HepG2 (cell line): Measurements from ENCODE around the gene MAP2K3. TPM values are rescaled to one million over a fixed set of nuclear protein-coding genes. Genes with fewer than 3 reads are reported as not detected.
A peak's percentile ranks its signal among the peaks of the same experiment; 100 is the strongest.

Source experiments
- AGO1 ChIP-seq: fragments of 200-400 bp; formaldehyde crosslinking; IDR thresholded peaks from 2 replicates; pipeline ENCODE4 v1.6.1; 2017; ENCODE audit warnings: mild to moderate bottlenecking, low read depth, low read length, moderate library complexity; ENCODE audit not compliant: poor library complexity, severe bottlenecking
- ARHGAP35 ChIP-seq: sonication (generic); formaldehyde crosslinking; IDR thresholded peaks from 2 replicates; pipeline ENCODE4 v1.9.0; 2022; ENCODE audit warnings: mild to moderate bottlenecking, inconsistent platforms, moderate library complexity, missing genetic modification reagents, borderline replicate concordance
- CENPT ChIP-seq: sonication (generic); formaldehyde crosslinking; IDR thresholded peaks from 2 replicates; pipeline ENCODE4 v1.8.0; 2022; ENCODE audit warnings: low read depth, mild to moderate bottlenecking, moderate library complexity, missing genetic modification reagents
- CREM ChIP-seq, 2 experiments: sonication (generic) in 1 of 2; formaldehyde crosslinking in 1 of 2; IDR thresholded peaks; 2 replicates each; pipeline versions ENCODE4 v1.4.0 to v1.6.1; 2016 to 2020; ENCODE audit warnings: antibody characterized with exemption in 1 of 2, mild to moderate bottlenecking in 1 of 2, missing genetic modification reagents in 1 of 2
- EEA1 ChIP-seq: sonication (generic); formaldehyde crosslinking; IDR thresholded peaks from 2 replicates; pipeline ENCODE4 v1.5.1; 2020; ENCODE audit warnings: mild to moderate bottlenecking, missing genetic modification reagents, borderline replicate concordance
- GATA4 ChIP-seq: sonication (generic); IDR thresholded peaks from 2 replicates; pipeline ENCODE4 v1.6.1; 2016; ENCODE audit warnings: antibody characterized with exemption, low read depth, borderline replicate concordance
- MATR3 ChIP-seq: sonication (generic); formaldehyde crosslinking; IDR thresholded peaks from 2 replicates; pipeline ENCODE4 v1.4.0; 2020; ENCODE audit warnings: missing genetic modification reagents
- NCOR1 ChIP-seq: fragments of 200-600 bp; sonication (generic); IDR thresholded peaks from 2 replicates; pipeline ENCODE4 v1.7.0; 2017; ENCODE audit warnings: antibody characterized with exemption, low read length, borderline replicate concordance
- SALL2 ChIP-seq: sonication (generic); formaldehyde crosslinking; IDR thresholded peaks from 2 replicates; pipeline ENCODE4 v1.8.1; 2023; ENCODE audit warnings: mild to moderate bottlenecking, missing genetic modification reagents, inconsistent platforms
- SP1 ChIP-seq, 2 experiments: fragments of 450-650 bp in 1 of 2; sonication (generic) in 1 of 2; formaldehyde crosslinking in 1 of 2; IDR thresholded peaks; 2 replicates each; pipeline versions ENCODE4 v1.4.0 to v1.6.1; 2016 to 2020; ENCODE audit warnings: missing genetic modification reagents in 1 of 2
- ZKSCAN8 ChIP-seq: IDR thresholded peaks from 2 replicates; pipeline ENCODE4 v1.6.1; 2016; ENCODE audit warnings: borderline replicate concordance, missing genetic modification reagents, missing compliant biosample characterization
- ZNF260 ChIP-seq: sonication (generic); formaldehyde crosslinking; IDR thresholded peaks from 2 replicates; pipeline ENCODE4 v1.4.0; 2020; ENCODE audit warnings: missing genetic modification reagents, low read depth, mild to moderate bottlenecking, borderline replicate concordance
- ZNF282 ChIP-seq: fragments of 450-650 bp; IDR thresholded peaks from 2 replicates; pipeline ENCODE4 v1.6.1; 2018; ENCODE audit not compliant: partially characterized antibody
- ZNF333 ChIP-seq: sonication (generic); formaldehyde crosslinking; IDR thresholded peaks from 2 replicates; pipeline ENCODE4 v1.4.0; 2020; ENCODE audit warnings: mild to moderate bottlenecking, missing genetic modification reagents, borderline replicate concordance
- ZNF451 ChIP-seq: sonication (generic); formaldehyde crosslinking; IDR thresholded peaks from 2 replicates; pipeline ENCODE4 v1.5.0; 2020; ENCODE audit warnings: mild to moderate bottlenecking, missing genetic modification reagents
- ZNF549 ChIP-seq: sonication (generic); formaldehyde crosslinking; IDR thresholded peaks from 2 replicates; pipeline ENCODE4 v1.5.0; 2020; ENCODE audit warnings: missing genetic modification reagents
- ZNF558 ChIP-seq: sonication (generic); formaldehyde crosslinking; IDR thresholded peaks from 2 replicates; pipeline ENCODE4 v1.9.0; 2022; ENCODE audit warnings: mild to moderate bottlenecking, missing genetic modification reagents, borderline replicate concordance
- ZNF562 ChIP-seq: sonication (generic); formaldehyde crosslinking; IDR thresholded peaks from 2 replicates; pipeline ENCODE4 v1.8.0; 2022; ENCODE audit warnings: missing genetic modification reagents, borderline replicate concordance
- ZNF883 ChIP-seq: sonication (generic); formaldehyde crosslinking; IDR thresholded peaks from 2 replicates; pipeline ENCODE4 v1.5.1; 2020; ENCODE audit warnings: mild to moderate bottlenecking, missing genetic modification reagents; ENCODE audit errors: not compliant biosample characterization
- ZNF891 ChIP-seq: sonication (generic); formaldehyde crosslinking; IDR thresholded peaks from 2 replicates; pipeline ENCODE4 v1.5.0; 2020; ENCODE audit warnings: mild to moderate bottlenecking, missing genetic modification reagents
- polyA plus RNA-seq, 8 experiments: library from polyadenylated mRNA; depleted of rRNA in 3 of 8; stranded (reverse) in 7 of 8; unstranded in 1 of 8; fragments of >200 nt; fragmentation: Illumina TruSeq in 4 of 8; extraction: Trizol in 4 of 8; gene quantifications; 2 replicates each; pipeline versions ENCODE4 v1.2.1 to v1.2.3, GENCODE V29; 2011 to 2016; ENCODE audit warnings: low read depth in 4 of 8, missing spikeins in 1 of 8, mixed read lengths in 1 of 8; ENCODE audit not compliant: insufficient read depth in 1 of 8
- total RNA-seq, 5 experiments: library from RNA; depleted of rRNA; stranded (reverse); fragments of >200 nt; fragmentation: Illumina TruSeq; extraction: Trizol; gene quantifications; 2 replicates each; pipeline ENCODE4 v1.2.3, GENCODE V29; 2016; ENCODE audit warnings: low read depth in 1 of 5
- TF ChIP-seq, protein P1 (sequence below): sonication (generic); formaldehyde crosslinking; IDR thresholded peaks from 2 replicates; pipeline ENCODE4 v1.8.1; 2022; ENCODE audit warnings: mild to moderate bottlenecking, missing genetic modification reagents
- TF ChIP-seq, protein P2 (sequence below): sonication (generic); formaldehyde crosslinking; IDR thresholded peaks from 2 replicates; pipeline ENCODE4 v1.4.0; 2020; ENCODE audit warnings: mild to moderate bottlenecking, missing genetic modification reagents, borderline replicate concordance
- TF ChIP-seq, protein P3 (sequence below): IDR thresholded peaks from 2 replicates; pipeline ENCODE4 v1.6.1; 2016; ENCODE audit warnings: missing compliant biosample characterization, missing genetic modification reagents, borderline replicate concordance

The MAP2K3 gene
- total and polyA plus RNA-seq, 2 of the 13 experiments (the other 11 are each of a cell fraction or from before 2014, with no cell fraction given): 20.5 to 27.4 TPM

DNA sequence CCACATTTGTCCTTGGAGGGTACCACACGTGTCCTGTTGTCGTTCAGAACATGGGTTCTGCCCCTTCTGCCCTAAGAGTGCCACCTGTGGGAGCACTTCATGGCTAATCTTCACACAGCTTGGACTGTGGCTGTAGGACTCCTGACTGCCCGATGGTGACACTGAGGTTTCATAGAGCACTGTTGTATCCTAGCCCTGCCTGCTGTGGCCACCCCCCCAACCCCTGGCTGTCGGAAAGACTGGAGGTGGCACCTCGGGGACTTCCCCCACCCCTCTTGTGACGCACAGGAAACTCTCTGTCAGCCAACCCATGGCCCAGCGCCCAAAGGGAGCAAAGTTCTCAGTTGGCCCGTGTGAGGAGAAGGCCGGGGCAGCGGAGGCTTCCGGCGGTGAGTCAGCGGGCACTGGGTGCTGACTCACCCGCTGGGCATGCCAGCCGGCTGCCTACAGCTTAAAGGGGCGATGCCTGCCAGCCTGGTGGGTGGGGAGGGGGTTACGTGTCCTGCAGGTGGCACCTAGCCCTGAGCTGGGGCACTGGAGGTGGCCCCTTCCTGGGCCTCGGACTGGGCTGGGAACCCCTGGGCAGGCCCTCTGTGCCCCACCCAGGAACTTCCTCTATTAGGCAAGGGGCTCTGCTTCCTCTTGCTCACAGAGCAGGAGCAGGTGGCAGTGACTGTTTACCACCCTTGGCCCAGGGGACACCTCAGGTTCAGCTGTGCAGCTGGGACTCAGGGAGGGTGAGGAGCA lies 3.4 kb downstream of the MAP2K3 start (continued):
- TF ChIP-seq ZNF260 (CRISPR knock-in tag) (no peak), EEA1 (CRISPR knock-in tag) (no peak), ZKSCAN8 (CRISPR knock-in tag) (peak; percentile 63; the same call in 1 of the 2 replicates), SP1 (IDR thresholded peaks at IDR 0.05) (no peak), SP1 (CRISPR knock-in tag; IDR thresholded peaks at IDR 0.05) (peak; percentile 47; the same call in 1 of the 2 replicates), CREM (IDR thresholded peaks at IDR 0.05) (peak; percentile 90), CREM (CRISPR knock-in tag; IDR thresholded peaks at IDR 0.05) (no peak), ZNF562 (CRISPR knock-in tag) (no peak), ZNF891 (peak; percentile 51), ZNF333 (no peak), CENPT (CRISPR knock-in tag) (no peak), AGO1 (peak; percentile 33), SALL2 (0 out of 2 replicates have a peak, but pooled peaks have one; percentile 35), ZNF558 (CRISPR knock-in tag) (peak; percentile 74; the same call in 1 of the 2 replicates), ARHGAP35 (CRISPR knock-in tag) (no peak; the same call in 1 of the 2 replicates), GATA4 (no peak), ZNF549 (no peak), ZNF451 (peak; percentile 32; the same call in 1 of the 2 replicates), ZNF282 (no peak), ZNF883 (no peak), MATR3 (CRISPR knock-in tag) (no peak), NCOR1 (peak; percentile 77; the same call in 1 of the 2 replicates)
- TF ChIP-seq, protein P1, sequence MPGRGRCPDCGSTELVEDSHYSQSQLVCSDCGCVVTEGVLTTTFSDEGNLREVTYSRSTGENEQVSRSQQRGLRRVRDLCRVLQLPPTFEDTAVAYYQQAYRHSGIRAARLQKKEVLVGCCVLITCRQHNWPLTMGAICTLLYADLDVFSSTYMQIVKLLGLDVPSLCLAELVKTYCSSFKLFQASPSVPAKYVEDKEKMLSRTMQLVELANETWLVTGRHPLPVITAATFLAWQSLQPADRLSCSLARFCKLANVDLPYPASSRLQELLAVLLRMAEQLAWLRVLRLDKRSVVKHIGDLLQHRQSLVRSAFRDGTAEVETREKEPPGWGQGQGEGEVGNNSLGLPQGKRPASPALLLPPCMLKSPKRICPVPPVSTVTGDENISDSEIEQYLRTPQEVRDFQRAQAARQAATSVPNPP (CRISPR knock-in tag): no peak
- TF ChIP-seq, protein P2, sequence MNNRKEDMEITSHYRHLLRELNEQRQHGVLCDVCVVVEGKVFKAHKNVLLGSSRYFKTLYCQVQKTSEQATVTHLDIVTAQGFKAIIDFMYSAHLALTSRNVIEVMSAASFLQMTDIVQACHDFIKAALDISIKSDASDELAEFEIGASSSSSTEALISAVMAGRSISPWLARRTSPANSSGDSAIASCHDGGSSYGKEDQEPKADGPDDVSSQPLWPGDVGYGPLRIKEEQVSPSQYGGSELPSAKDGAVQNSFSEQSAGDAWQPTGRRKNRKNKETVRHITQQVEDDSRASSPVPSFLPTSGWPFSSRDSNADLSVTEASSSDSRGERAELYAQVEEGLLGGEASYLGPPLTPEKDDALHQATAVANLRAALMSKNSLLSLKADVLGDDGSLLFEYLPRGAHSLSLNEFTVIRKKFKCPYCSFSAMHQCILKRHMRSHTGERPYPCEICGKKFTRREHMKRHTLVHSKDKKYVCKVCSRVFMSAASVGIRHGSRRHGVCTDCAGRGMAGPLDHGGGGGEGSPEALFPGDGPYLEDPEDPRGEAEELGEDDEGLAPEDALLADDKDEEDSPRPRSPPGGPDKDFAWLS (CRISPR knock-in tag): no peak
- TF ChIP-seq, protein P3, sequence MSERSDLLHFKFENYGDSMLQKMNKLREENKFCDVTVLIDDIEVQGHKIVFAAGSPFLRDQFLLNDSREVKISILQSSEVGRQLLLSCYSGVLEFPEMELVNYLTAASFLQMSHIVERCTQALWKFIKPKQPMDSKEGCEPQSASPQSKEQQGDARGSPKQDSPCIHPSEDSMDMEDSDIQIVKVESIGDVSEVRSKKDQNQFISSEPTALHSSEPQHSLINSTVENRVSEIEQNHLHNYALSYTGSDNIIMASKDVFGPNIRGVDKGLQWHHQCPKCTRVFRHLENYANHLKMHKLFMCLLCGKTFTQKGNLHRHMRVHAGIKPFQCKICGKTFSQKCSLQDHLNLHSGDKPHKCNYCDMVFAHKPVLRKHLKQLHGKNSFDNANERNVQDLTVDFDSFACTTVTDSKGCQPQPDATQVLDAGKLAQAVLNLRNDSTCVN: no peak
